Astrocyte (in vitro differentiated cells and primary cell): Measurements from ENCODE around the gene INKA2. TPM values are rescaled to one million over a fixed set of nuclear protein-coding genes. Genes with fewer than 3 reads are reported as not detected.

ENCODE experiments used
- DNase-seq: peaks from one replicate; pipeline ENCODE4 v3.0.0-alpha.2; 2010; ENCODE audit warnings: low read depth
- FAIRE-seq: peaks from 2 replicates; lab custom pipeline; 2011; peaks lifted over from hg19 to GRCh38; lab: Jason Lieb, UNC
- H2AFZ ChIP-seq: 2 replicates; pipeline ENCODE4 v1.6.0; 2012; ENCODE audit warnings: low read depth, low read length, inconsistent platforms
- H3K27ac ChIP-seq: 2 replicates; pipeline ENCODE4 v1.5.1; 2011; ENCODE audit warnings: low read depth, low read length, inconsistent platforms
- H3K27me3 ChIP-seq: 2 replicates; pipeline ENCODE4 v1.6.0; 2011; ENCODE audit warnings: low read length, inconsistent platforms; ENCODE audit not compliant: insufficient read depth
- H3K36me3 ChIP-seq: 2 replicates; pipeline ENCODE4 v1.5.1; 2011; ENCODE audit warnings: low read length, inconsistent platforms; ENCODE audit not compliant: insufficient read depth
- H3K4me1 ChIP-seq: 2 replicates; pipeline ENCODE4 v1.5.1; 2011; ENCODE audit warnings: low read length, inconsistent platforms; ENCODE audit not compliant: insufficient read depth
- H3K4me2 ChIP-seq: 2 replicates; pipeline ENCODE4 v1.6.0; 2012; ENCODE audit warnings: low read length, inconsistent platforms
- H3K4me3 ChIP-seq: 2 replicates; pipeline ENCODE4 v1.5.1; 2011; ENCODE audit warnings: low read depth, mild to moderate bottlenecking, low read length, inconsistent platforms; ENCODE audit not compliant: insufficient read depth
- H3K79me2 ChIP-seq: 2 replicates; pipeline ENCODE4 v1.6.0; 2012; ENCODE audit warnings: mild to moderate bottlenecking, low read length, inconsistent platforms; ENCODE audit not compliant: insufficient read depth
- H3K9ac ChIP-seq: 2 replicates; pipeline ENCODE4 v1.6.0; 2012; ENCODE audit warnings: mild to moderate bottlenecking, low read length, inconsistent platforms
- H3K9me3 ChIP-seq: 2 replicates; pipeline ENCODE4 v1.5.1; 2012; ENCODE audit warnings: low read depth, mild to moderate bottlenecking, low read length, inconsistent platforms; ENCODE audit not compliant: insufficient read depth
- H4K20me1 ChIP-seq: 2 replicates; pipeline ENCODE4 v1.6.0; 2012; ENCODE audit warnings: low read length, inconsistent platforms; ENCODE audit not compliant: insufficient read depth
- H3K27ac Mint-ChIP-seq: one replicate; pipeline ENCODE4 v1.8.0; 2021; ENCODE audit warnings: mild to moderate bottlenecking, mixed read lengths; ENCODE audit not compliant: unreplicated experiment
- H3K27me3 Mint-ChIP-seq: one replicate; pipeline ENCODE4 v1.8.0; 2021; ENCODE audit warnings: low read depth, mixed read lengths; ENCODE audit not compliant: unreplicated experiment
- H3K36me3 Mint-ChIP-seq: one replicate; pipeline ENCODE4 v1.8.0; 2021; ENCODE audit warnings: low read depth, mixed read lengths; ENCODE audit not compliant: unreplicated experiment
- H3K4me1 Mint-ChIP-seq: one replicate; pipeline ENCODE4 v1.8.0; 2021; ENCODE audit warnings: low read depth, mixed read lengths; ENCODE audit not compliant: unreplicated experiment
- H3K4me3 Mint-ChIP-seq: one replicate; pipeline ENCODE4 v1.8.0; 2021; ENCODE audit warnings: mild to moderate bottlenecking, moderate library complexity, mixed read lengths; ENCODE audit not compliant: unreplicated experiment
- H3K9me3 Mint-ChIP-seq: one replicate; pipeline ENCODE4 v1.8.0; 2021; ENCODE audit warnings: mild to moderate bottlenecking, mixed read lengths; ENCODE audit not compliant: unreplicated experiment
- EZH2 ChIP-seq: IDR thresholded peaks from 2 replicates; pipeline ENCODE4 v1.6.1; 2012; ENCODE audit warnings: mild to moderate bottlenecking, low read length, inconsistent platforms; ENCODE audit not compliant: insufficient read depth
- total RNA-seq: library from RNA; stranded (reverse); gene quantifications from 2 replicates; pipeline ENCODE4 v1.2.1, GENCODE V29; 2021
- TF ChIP-seq, protein P1 (sequence below): IDR thresholded peaks from 2 replicates; pipeline ENCODE4 v1.5.1; 2011; ENCODE audit warnings: low read depth, mild to moderate bottlenecking, inconsistent platforms, low read length, moderate library complexity; ENCODE audit not compliant: insufficient read depth

INKA2 gene
- total RNA-seq, 1 donor from 2014 or later, result 12.6 TPM

DNA sequence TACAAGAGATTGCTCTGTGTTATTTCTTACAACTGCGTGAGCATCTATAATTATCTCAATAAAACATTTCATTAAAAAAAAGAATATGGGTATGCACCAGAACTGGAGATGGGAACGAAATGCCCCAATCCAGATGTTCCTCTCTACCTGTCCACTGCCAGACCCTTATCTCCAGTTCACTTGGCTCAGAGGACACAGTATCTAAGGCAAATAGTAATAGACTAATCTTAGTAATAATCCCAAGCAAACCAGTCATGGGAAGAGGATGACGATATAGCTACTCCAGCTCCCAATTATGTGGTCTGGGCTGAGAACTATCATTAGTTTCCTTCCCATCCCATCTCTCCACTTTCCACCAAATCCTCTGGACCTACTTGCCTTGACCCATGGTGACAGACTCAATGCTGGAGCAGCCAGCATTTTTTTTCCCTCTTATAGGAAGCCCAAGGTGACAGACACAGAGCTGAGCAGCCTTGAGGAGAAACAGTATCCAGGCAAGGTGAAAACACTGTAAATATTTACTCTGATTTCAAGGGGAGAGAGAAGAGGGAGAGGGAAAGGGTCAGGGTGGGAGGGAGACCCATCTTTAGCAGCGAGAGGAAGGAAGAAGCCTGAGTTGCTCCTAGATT lies 45.2 kb upstream of the INKA2 start:
- Mint-ChIP-seq H3K36me3 (peaks cover 2% of the 10 kb centered on the region), H3K27me3 (peaks cover 24% of the 10 kb centered on the region), H3K27ac (no peak overlapping the region), H3K9me3 (no peaks in the 10 kb centered on the region), H3K4me3 (no peak overlapping the region), H3K4me1 (no peaks in the 10 kb centered on the region)
- FAIRE-seq, result no peak
- H2AFZ ChIP-seq, result no peak overlapping the region
- no peaks in the 10 kb centered on the region for H3K4me1 ChIP-seq
- no peaks in the 10 kb centered on the region for H3K9me3 ChIP-seq
- H3K4me3 ChIP-seq, result no peak overlapping the region
- no peaks in the 10 kb centered on the region for H4K20me1 ChIP-seq
- H3K79me2 ChIP-seq, result no peaks in the 10 kb centered on the region
- H3K27me3 ChIP-seq, result peaks cover 7% of the 10 kb centered on the region
- no peaks in the 10 kb centered on the region for H3K36me3 ChIP-seq
- TF ChIP-seq, protein P1, sequence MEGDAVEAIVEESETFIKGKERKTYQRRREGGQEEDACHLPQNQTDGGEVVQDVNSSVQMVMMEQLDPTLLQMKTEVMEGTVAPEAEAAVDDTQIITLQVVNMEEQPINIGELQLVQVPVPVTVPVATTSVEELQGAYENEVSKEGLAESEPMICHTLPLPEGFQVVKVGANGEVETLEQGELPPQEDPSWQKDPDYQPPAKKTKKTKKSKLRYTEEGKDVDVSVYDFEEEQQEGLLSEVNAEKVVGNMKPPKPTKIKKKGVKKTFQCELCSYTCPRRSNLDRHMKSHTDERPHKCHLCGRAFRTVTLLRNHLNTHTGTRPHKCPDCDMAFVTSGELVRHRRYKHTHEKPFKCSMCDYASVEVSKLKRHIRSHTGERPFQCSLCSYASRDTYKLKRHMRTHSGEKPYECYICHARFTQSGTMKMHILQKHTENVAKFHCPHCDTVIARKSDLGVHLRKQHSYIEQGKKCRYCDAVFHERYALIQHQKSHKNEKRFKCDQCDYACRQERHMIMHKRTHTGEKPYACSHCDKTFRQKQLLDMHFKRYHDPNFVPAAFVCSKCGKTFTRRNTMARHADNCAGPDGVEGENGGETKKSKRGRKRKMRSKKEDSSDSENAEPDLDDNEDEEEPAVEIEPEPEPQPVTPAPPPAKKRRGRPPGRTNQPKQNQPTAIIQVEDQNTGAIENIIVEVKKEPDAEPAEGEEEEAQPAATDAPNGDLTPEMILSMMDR, result no peak
- no peak for TF ChIP-seq EZH2
- H3K4me2 ChIP-seq, result no peak overlapping the region
- no peak for DNase-seq
- H3K27ac ChIP-seq, result no peak overlapping the region
- no peak overlapping the region for H3K9ac ChIP-seq

DNA sequence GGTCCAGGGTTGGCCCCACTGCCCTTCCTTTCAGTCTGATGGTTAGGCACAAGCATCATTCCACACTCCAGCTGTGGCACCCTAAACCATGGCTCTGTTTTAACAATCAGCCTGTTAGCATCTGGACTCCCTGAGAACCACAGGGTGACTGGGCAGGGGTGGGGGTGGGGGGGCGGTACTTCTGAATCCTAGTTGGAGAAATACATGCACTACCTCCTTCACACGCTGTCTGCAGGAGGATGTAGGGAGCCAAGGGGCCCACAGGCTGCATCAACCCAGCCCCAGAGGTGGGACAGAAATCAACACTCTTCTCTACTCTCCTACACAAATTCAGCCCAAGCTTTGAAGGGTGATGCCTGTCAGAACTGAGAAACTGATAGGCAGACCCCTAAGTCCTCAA lies 40.4 kb upstream of the INKA2 start:
- H3K27ac ChIP-seq, result no peak overlapping the region
- no peaks in the 10 kb centered on the region for H3K27me3 ChIP-seq
- H3K9ac ChIP-seq, result no peak overlapping the region
- no peak for TF ChIP-seq EZH2
- TF ChIP-seq, protein P1, result no peak
- H3K4me3 ChIP-seq, result no peak overlapping the region
- H4K20me1 ChIP-seq, result no peaks in the 10 kb centered on the region
- no peaks in the 10 kb centered on the region for H3K79me2 ChIP-seq
- no peak overlapping the region for H3K4me2 ChIP-seq
- H2AFZ ChIP-seq, result no peak overlapping the region
- H3K4me1 ChIP-seq, result peaks cover 6% of the 10 kb centered on the region
- no peaks in the 10 kb centered on the region for H3K9me3 ChIP-seq
- H3K9me3 Mint-ChIP-seq, result peaks cover 3% of the 10 kb centered on the region
- H3K27me3 Mint-ChIP-seq, result peaks cover 4% of the 10 kb centered on the region
- no peaks in the 10 kb centered on the region for H3K36me3 Mint-ChIP-seq
- H3K27ac Mint-ChIP-seq, result no peak overlapping the region
- H3K4me1 Mint-ChIP-seq, result peaks cover 28% of the 10 kb centered on the region
- no peak for DNase-seq
- no peaks in the 10 kb centered on the region for H3K36me3 ChIP-seq
- H3K4me3 Mint-ChIP-seq, result no peak overlapping the region
- FAIRE-seq, result no peak

DNA sequence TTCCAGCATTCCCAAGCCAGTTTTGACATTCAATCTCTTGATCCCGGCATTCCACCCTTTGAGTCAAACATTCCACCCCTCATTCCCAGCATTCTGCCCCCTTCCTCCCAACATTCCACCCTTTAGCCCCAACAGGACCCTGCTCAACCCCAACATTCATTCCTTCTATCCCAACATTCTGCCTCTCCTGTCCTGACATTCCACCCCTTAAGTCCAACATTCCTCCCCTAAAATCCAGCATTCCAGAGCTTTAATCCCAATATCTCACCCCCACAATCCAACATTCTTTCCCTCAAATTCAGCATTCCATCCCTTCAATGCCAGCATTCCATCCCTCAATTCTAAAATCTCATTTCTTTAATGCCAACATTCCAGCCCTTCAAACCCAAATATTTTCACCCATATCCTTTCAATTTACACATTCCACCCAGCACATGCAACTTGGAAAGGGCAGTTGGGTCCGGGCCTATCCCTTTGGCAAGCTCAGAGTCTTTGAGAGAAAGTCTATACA lies 39.4 kb upstream of the INKA2 start:
- no peaks in the 10 kb centered on the region for H4K20me1 ChIP-seq
- H3K4me1 ChIP-seq, result peaks cover 6% of the 10 kb centered on the region
- Mint-ChIP-seq H3K27ac (no peak overlapping the region), H3K27me3 (no peaks in the 10 kb centered on the region), H3K9me3 (peaks cover 3% of the 10 kb centered on the region), H3K4me1 (peaks cover 28% of the 10 kb centered on the region), H3K36me3 (no peaks in the 10 kb centered on the region), H3K4me3 (peak overlapping the region; percentile 61)
- H3K4me3 ChIP-seq, result no peak overlapping the region
- no peak overlapping the region for H3K9ac ChIP-seq
- TF ChIP-seq, protein P1, result no peak
- TF ChIP-seq EZH2, result no peak
- peak; percentile 37 for FAIRE-seq
- H3K4me2 ChIP-seq, result peak overlapping the region; percentile 42
- no peaks in the 10 kb centered on the region for H3K27me3 ChIP-seq
- no peaks in the 10 kb centered on the region for H3K9me3 ChIP-seq
- H3K36me3 ChIP-seq, result no peaks in the 10 kb centered on the region
- peak; percentile 16 for DNase-seq
- H3K79me2 ChIP-seq, result no peaks in the 10 kb centered on the region
- H3K27ac ChIP-seq, result no peak overlapping the region
- H2AFZ ChIP-seq, result no peak overlapping the region
